WTC11 (cell line): Measurements from ENCODE around the gene ETV1. TPM values are rescaled to one million over a fixed set of nuclear protein-coding genes. Genes with fewer than 3 reads are reported as not detected.
A peak's percentile ranks its signal among the peaks of the same experiment; 100 is the strongest.

ENCODE experiments used
- ATAC-seq: fragments of 200-7000 bp; cut with Tn5 transposase; 2 replicates; pipeline ENCODE4 v1.10.0; 2021; ENCODE audit warnings: mild to moderate bottlenecking, moderate library complexity
- CTCF ChIA-PET: fragments of 300-600 bp; sonication (Branson Sonifier 250); formaldehyde crosslinking; loops from one replicate; lab custom pipeline; 2021; ENCODE audit warnings: antibody characterized with exemption; lab: Charles Lee
- POLR2A ChIA-PET: fragments of 350-600 bp; sonication (Branson Sonifier 250); formaldehyde crosslinking; loops from one replicate; lab custom pipeline; 2021; ENCODE audit warnings: antibody characterized with exemption; lab: Charles Lee
- DNase-seq: peaks from one replicate; pipeline ENCODE4 v3.0.0; 2021; ENCODE audit warnings: low spot score
- H3K27ac Mint-ChIP-seq: 2 replicates; pipeline ENCODE4 v1.8.0; 2021; ENCODE audit warnings: mixed read lengths
- H3K27me3 Mint-ChIP-seq: 2 replicates; pipeline ENCODE4 v1.8.0; 2021; ENCODE audit warnings: low read depth, mild to moderate bottlenecking, moderate library complexity, mixed read lengths
- H3K36me3 Mint-ChIP-seq: 2 replicates; pipeline ENCODE4 v1.8.0; 2021; ENCODE audit warnings: mixed read lengths
- H3K4me1 Mint-ChIP-seq: 2 replicates; pipeline ENCODE4 v1.8.0; 2022; ENCODE audit warnings: mixed read lengths
- H3K4me3 Mint-ChIP-seq: 2 replicates; pipeline ENCODE4 v1.8.0; 2021; ENCODE audit warnings: mild to moderate bottlenecking, moderate library complexity, mixed read lengths
- H3K9me3 Mint-ChIP-seq: 2 replicates; pipeline ENCODE4 v1.8.0; 2021; ENCODE audit warnings: mixed read lengths
- ATF6 ChIP-seq: sonication (generic); formaldehyde crosslinking; IDR thresholded peaks from 2 replicates; pipeline ENCODE4 v1.8.1; 2023; ENCODE audit warnings: mild to moderate bottlenecking, missing genetic modification reagents
- E2F5 ChIP-seq: sonication (generic); formaldehyde crosslinking; IDR thresholded peaks from 2 replicates; pipeline ENCODE4 v1.8.1; 2022; ENCODE audit warnings: mild to moderate bottlenecking, moderate library complexity, missing genetic modification reagents
- ELF4 ChIP-seq: sonication (generic); formaldehyde crosslinking; IDR thresholded peaks from 2 replicates; pipeline ENCODE4 v1.8.1; 2022; ENCODE audit warnings: low read depth, mild to moderate bottlenecking, moderate library complexity, missing genetic modification reagents
- ESRRA ChIP-seq: sonication (generic); formaldehyde crosslinking; IDR thresholded peaks from 2 replicates; pipeline ENCODE4 v1.8.1; 2022; ENCODE audit warnings: mild to moderate bottlenecking, missing genetic modification reagents, borderline replicate concordance
- FOXJ3 ChIP-seq: sonication (generic); formaldehyde crosslinking; IDR thresholded peaks from 2 replicates; pipeline ENCODE4 v1.9.0; 2021; ENCODE audit warnings: missing genetic modification reagents, mild to moderate bottlenecking, borderline replicate concordance
- KAT7 ChIP-seq: sonication (generic); formaldehyde crosslinking; IDR thresholded peaks from 2 replicates; pipeline ENCODE4 v1.8.1; 2023; ENCODE audit warnings: missing genetic modification reagents, mild to moderate bottlenecking, borderline replicate concordance
- NFATC4 ChIP-seq: fragments of 250-450 bp; sonication (Bioruptor Pico); IDR thresholded peaks from 2 replicates; pipeline ENCODE4 v1.9.0; 2021; ENCODE audit warnings: mild to moderate bottlenecking
- NFYB ChIP-seq: sonication (generic); formaldehyde crosslinking; conservative IDR thresholded peaks from 2 replicates; pipeline ENCODE4 v1.8.0; 2022; ENCODE audit warnings: low read depth, missing genetic modification reagents
- NR2C2 ChIP-seq: sonication (generic); formaldehyde crosslinking; IDR thresholded peaks from 2 replicates; pipeline ENCODE4 v1.8.0; 2022; ENCODE audit warnings: mild to moderate bottlenecking, missing genetic modification reagents
- PRDM15 ChIP-seq: sonication (generic); formaldehyde crosslinking; IDR thresholded peaks from 2 replicates; pipeline ENCODE4 v1.8.0; 2022; ENCODE audit warnings: missing genetic modification reagents
- SMAD3 ChIP-seq: sonication (generic); formaldehyde crosslinking; IDR thresholded peaks from 2 replicates; pipeline ENCODE4 v1.8.0; 2022; ENCODE audit warnings: missing genetic modification reagents, mild to moderate bottlenecking, borderline replicate concordance
- SOX15 ChIP-seq: fragments of 250-450 bp; sonication (Bioruptor Pico); IDR thresholded peaks from 2 replicates; pipeline ENCODE4 v1.9.0; 2021; ENCODE audit warnings: mild to moderate bottlenecking
- SP1 ChIP-seq: sonication (generic); formaldehyde crosslinking; conservative IDR thresholded peaks from 2 replicates; pipeline ENCODE4 v1.8.1; 2022; ENCODE audit warnings: missing genetic modification reagents
- TP53 ChIP-seq: sonication (generic); formaldehyde crosslinking; IDR thresholded peaks from 2 replicates; pipeline ENCODE4 v1.8.1; 2023; ENCODE audit warnings: mild to moderate bottlenecking, missing genetic modification reagents
- USF2 ChIP-seq: sonication (generic); formaldehyde crosslinking; IDR thresholded peaks from 2 replicates; pipeline ENCODE4 v1.8.1; 2023; ENCODE audit warnings: mild to moderate bottlenecking, missing genetic modification reagents, moderate library complexity
- ZNF396 ChIP-seq: fragments of 250-450 bp; sonication (Bioruptor Pico); IDR thresholded peaks from 2 replicates; pipeline ENCODE4 v1.8.0; 2021; ENCODE audit warnings: mild to moderate bottlenecking, moderate library complexity, borderline replicate concordance
- ZNF532 ChIP-seq: fragments of 250-450 bp; sonication (Bioruptor Pico); IDR thresholded peaks from 2 replicates; pipeline ENCODE4 v1.9.0; 2021; ENCODE audit warnings: mild to moderate bottlenecking, borderline replicate concordance
- ZNF671 ChIP-seq: fragments of 250-450 bp; sonication (Bioruptor Pico); IDR thresholded peaks from 2 replicates; pipeline ENCODE4 v1.8.0; 2021; ENCODE audit warnings: mild to moderate bottlenecking
- total RNA-seq: library from RNA; stranded (reverse); gene quantifications from 3 replicates; pipeline ENCODE4 v1.2.3, GENCODE V29; 2021

Gene ETV1
- total RNA-seq, 1 experiment from 2014 or later, result 76.6 TPM

GRCh38 chr7:13992596-13992964 lies 3.1 kb upstream of the ETV1 start (continued):
- TF ChIP-seq NR2C2, result no peak

- H3K4me3 Mint-ChIP-seq, result no peak overlapping the region
- ChIA-PET CTCF (interaction anchor here (1.0 kb wide), 1 partner anchor 145 kb away, joined by 3 read pairs; no protein-coding TSS in a partner anchor), POLR2A (interaction anchor here (0.6 to 5.0 kb wide), 3 partner anchors 8 to 153 kb away, joined by 3 to 33 read pairs (median 6); no protein-coding TSS in a partner anchor)
- ATAC-seq (no peak), DNase-seq (no peak)
- TF ChIP-seq ATF6 (CRISPR knock-in tag), result no peak
- TF ChIP-seq ZNF532 (CRISPR knock-in tag), result no peak
- TF ChIP-seq TP53, result no peak
- no peak for TF ChIP-seq ZNF671 (CRISPR knock-in tag)
- no peak for TF ChIP-seq NFATC4 (CRISPR knock-in tag)
- TF ChIP-seq ESRRA, result no peak
- TF ChIP-seq PRDM15, result no peak
- TF ChIP-seq KAT7 (CRISPR knock-in tag), result no peak
- TF ChIP-seq ZNF396 (CRISPR knock-in tag), result no peak
- no peak overlapping the region for H3K27ac Mint-ChIP-seq
- no peaks in the 10 kb centered on the region for H3K27me3 Mint-ChIP-seq
- H3K36me3 Mint-ChIP-seq, result no peaks in the 10 kb centered on the region
- peaks cover 9% of the 10 kb centered on the region for H3K4me1 Mint-ChIP-seq
- H3K9me3 Mint-ChIP-seq, result no peaks in the 10 kb centered on the region
Measured at GRCh38 chr7:13991791-13992595, 2.5 kb upstream of the ETV1 start.

GRCh38 chr7:13990984-13991790 lies 1.7 kb upstream of the ETV1 start:
- Mint-ChIP-seq H3K36me3 (no peaks in the 10 kb centered on the region), H3K27me3 (no peaks in the 10 kb centered on the region), H3K27ac (no peak overlapping the region), H3K4me1 (peaks cover 16% of the 10 kb centered on the region), H3K9me3 (no peaks in the 10 kb centered on the region), H3K4me3 (no peak overlapping the region)
- DNase-seq, result peak; percentile 98
- ChIA-PET CTCF (interaction anchor here (1.0 to 2.1 kb wide), 3 partner anchors 7 to 153 kb away, joined by 3 to 8 read pairs (median 4); no protein-coding TSS in a partner anchor), POLR2A (interaction anchor here (0.6 to 5.0 kb wide), 4 partner anchors 9 to 185 kb away, joined by 3 to 33 read pairs (median 4); no protein-coding TSS in a partner anchor)
- peak; percentile 84 for ATAC-seq
- TF ChIP-seq FOXJ3 (CRISPR knock-in tag), result no peak
- no peak for TF ChIP-seq ELF4 (CRISPR knock-in tag)
- TF ChIP-seq SOX15, result no peak
- no peak for TF ChIP-seq SMAD3 (CRISPR knock-in tag)
- peak; percentile 93 for TF ChIP-seq USF2
- TF ChIP-seq E2F5 (CRISPR knock-in tag), result no peak
- peak; percentile 78; the same call in 1 of the 2 replicates for TF ChIP-seq SP1 (CRISPR knock-in tag)
- TF ChIP-seq NFYB (CRISPR knock-in tag), result peak; percentile 56
- TF ChIP-seq KAT7 (CRISPR knock-in tag), result no peak
